WI38 (cell line): ENCODE data around the gene ZNF701.
"Not testable (repeated sequence)": the region's sequence is repeated elsewhere in the genome, so short reads cannot be mapped to it uniquely, and the experiment has no call there.

Experiments
- H3K4me3 ChIP-seq: 2 replicates; pipeline ENCODE4 v1.5.1; 2011; ENCODE audit warnings: low read depth, mild to moderate bottlenecking, control low read depth, low read length
- TF ChIP-seq, protein P1 (sequence below): IDR thresholded peaks from 2 replicates; pipeline ENCODE4 v1.5.1; 2012; ENCODE audit warnings: low read depth, mild to moderate bottlenecking, control low read depth, low read length

Gene ZNF701

DNA sequence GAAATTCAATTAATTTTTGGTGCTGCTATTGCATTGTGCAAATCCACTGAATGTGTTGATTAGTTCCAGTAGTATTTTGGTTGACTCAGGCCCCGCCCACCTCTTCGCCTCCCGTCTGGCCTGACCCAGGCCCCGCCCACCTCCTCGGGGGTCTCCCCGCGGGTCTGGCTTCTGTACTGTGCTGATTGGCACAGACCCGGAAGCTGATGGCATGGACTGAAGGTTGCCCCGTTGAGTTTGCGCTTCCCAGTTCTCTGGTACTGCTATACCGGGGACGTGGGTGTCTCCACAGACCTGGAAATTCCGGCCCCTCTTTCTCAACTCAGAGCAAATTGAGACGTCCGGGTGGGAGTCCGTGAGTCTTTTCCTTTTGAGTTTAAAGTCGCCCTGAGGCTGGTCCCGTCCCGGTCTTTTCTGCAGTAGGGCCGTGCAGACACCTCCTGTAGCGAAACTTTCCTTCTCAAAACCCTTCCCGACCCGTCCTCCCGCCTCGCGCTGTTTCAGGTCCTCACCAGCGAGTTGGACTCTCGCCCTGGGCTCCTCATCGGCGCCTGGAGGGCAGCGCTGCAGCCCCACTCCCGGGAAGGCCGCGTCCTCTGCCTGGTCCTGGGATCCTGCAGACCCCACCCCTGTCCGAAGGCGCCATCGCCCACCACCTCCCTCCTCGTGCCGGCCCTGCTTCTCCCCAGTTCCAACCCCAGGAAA lies 14.8 kb downstream of the ZNF701 start:
- TF ChIP-seq, protein P1, sequence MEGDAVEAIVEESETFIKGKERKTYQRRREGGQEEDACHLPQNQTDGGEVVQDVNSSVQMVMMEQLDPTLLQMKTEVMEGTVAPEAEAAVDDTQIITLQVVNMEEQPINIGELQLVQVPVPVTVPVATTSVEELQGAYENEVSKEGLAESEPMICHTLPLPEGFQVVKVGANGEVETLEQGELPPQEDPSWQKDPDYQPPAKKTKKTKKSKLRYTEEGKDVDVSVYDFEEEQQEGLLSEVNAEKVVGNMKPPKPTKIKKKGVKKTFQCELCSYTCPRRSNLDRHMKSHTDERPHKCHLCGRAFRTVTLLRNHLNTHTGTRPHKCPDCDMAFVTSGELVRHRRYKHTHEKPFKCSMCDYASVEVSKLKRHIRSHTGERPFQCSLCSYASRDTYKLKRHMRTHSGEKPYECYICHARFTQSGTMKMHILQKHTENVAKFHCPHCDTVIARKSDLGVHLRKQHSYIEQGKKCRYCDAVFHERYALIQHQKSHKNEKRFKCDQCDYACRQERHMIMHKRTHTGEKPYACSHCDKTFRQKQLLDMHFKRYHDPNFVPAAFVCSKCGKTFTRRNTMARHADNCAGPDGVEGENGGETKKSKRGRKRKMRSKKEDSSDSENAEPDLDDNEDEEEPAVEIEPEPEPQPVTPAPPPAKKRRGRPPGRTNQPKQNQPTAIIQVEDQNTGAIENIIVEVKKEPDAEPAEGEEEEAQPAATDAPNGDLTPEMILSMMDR, result no peak
- no peak overlapping the region for H3K4me3 ChIP-seq

DNA sequence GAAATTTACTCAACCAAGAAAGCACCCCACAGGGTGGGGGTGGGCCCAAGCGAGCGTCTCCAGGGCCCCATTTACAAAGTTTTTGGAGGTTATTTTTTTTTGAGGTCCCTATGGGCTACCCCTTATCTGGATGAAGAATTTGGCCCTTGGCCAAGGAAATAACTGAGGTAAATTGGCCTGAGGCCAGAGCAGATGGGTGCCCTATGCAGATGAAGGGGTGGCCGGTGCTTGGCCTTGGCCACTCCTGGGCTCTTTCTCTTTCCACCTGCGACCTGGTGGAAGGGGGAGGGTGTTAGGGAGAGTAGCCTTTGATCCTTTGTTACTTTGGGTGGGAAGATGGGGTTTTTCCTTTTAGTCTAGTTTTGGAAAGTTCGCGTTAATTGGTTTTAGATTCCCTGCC lies 15.5 kb downstream of the ZNF701 start:
- H3K4me3 ChIP-seq, result no peak overlapping the region

DNA sequence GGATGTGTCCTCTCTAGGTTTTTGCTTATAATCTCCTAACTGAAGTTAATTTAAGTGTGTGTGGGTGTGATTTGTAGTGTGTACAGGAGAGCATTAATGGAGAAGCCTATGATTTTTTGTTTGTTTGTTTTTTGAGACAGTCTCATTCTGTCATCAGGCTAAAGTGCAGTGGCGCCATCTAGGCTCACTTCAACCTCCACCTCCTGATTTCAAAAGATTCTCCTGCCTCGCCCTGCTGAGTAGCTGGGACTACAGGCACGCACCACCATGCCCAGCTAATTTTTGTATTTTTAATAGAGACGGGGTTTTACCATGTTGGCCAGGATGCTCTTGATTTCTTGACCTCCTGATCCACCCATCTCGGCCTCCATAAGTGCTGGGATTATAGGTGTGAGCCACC lies 20.6 kb downstream of the ZNF701 start:
- TF ChIP-seq, protein P1, result no peak
- no peak overlapping the region for H3K4me3 ChIP-seq

More for the DNA sequence above, 15.5 kb downstream of the ZNF701 start:
- TF ChIP-seq, protein P1, result no peak

DNA sequence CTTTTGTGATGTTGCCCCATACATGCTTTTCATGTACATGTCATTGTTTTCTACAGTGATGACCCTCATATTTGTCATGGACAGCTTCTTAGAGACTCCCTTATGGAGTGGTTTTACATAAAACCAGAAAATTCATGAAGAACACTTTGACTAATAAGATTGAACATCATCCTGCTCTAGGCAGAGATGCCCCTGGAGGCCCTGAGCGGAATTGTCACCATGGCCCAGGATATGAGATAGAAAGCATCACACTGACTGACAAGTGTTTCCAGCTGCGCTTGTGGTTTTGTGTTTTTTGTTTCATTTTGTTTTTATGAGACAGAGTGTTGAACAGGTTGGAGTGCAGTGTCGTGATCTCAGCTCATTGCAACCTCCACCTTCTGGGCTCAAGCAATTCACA lies 22.2 kb downstream of the ZNF701 start:
- no peak overlapping the region for H3K4me3 ChIP-seq
- TF ChIP-seq, protein P1, result no peak

DNA sequence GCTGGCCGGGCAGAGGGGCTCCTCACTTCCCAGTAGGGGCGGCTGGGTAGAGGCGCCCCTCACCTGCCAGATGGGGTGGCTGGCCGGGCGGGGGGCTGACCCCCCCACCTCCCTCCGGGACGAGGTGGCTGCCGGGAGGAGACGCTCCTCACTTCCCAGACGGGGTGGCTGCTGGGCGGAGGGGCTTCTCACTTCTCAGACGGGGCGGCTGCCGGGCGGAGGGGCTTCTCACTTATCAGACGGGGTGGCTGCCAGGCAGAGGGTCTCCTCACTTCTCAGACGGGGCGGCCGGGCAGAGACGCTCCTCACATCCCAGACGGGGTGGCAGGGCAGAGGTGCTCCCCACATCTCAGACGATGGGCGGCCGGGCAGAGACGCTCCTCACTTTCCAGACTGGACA lies 23.4 kb downstream of the ZNF701 start:
- not testable (repeated sequence) for H3K4me3 ChIP-seq

DNA sequence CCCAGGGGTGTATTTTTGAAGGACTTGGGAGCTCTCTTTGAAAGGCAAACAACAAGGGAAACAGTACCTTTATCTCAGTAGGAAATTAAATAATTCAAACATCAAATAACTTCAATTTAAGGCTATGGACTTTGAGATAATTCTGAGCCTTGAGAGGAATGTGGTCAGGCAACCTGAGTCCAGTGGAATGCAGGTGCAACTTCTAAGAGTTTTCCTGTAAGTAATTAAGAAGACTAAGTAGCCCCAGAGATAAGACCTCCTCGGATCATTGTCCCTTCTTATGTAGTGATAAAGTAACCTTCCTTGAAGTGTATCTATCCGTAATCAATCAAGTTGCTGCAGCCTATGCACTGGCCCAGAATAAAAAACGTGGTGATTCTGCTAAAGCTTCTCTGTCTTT lies 29.2 kb downstream of the ZNF701 start:
- H3K4me3 ChIP-seq, result no peak overlapping the region
- TF ChIP-seq, protein P1, result no peak

DNA sequence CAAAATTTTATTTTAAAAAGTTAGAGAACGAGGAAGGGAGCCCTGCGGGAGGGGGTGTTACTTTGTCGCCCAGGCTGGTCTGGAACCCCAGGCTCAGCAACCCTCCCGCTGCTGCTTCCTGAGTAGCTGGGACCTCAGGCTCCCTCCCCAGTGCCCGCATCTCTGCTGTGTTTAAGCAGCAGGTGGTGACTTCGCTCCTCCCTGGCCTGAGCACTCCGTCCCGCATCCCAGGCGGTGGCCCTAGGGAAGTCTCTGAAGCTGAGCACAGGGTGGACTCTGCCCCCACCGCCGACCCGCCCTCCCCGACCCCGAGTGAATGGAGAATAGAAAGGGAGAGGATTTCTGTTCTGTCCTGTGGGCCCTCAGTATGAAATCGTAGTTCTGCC lies 30.5 kb downstream of the ZNF701 start:
- TF ChIP-seq, protein P1, result no peak
- peak overlapping the region; percentile 70 for H3K4me3 ChIP-seq
